Activated CD8-positive, alpha-beta memory T cell treated with anti-CD3 and anti-CD28 coated beads for 36 hours (primary cell): ENCODE data around the gene IGF2BP1. TPM values are rescaled to one million over a fixed set of nuclear protein-coding genes. Genes with fewer than 3 reads are reported as not detected.
"Not testable (repeated sequence)": the region's sequence is repeated elsewhere in the genome, so short reads cannot be mapped to it uniquely, and the experiment has no call there.

Experiments
- CTCF ChIA-PET: fragments of 350-600 bp; sonication (Branson Sonifier 250); formaldehyde crosslinking; loops from one replicate; lab custom pipeline; 2021; ENCODE audit warnings: antibody characterized with exemption; lab: Charles Lee
- POLR2A ChIA-PET: fragments of 350-600 bp; sonication (Branson Sonifier 250); formaldehyde crosslinking; loops from one replicate; lab custom pipeline; 2021; ENCODE audit warnings: antibody characterized with exemption; lab: Charles Lee
- total RNA-seq, 2 experiments: library from RNA; stranded (reverse); gene quantifications; one replicate each; pipeline ENCODE4 v1.2.3, GENCODE V29; 2021

The IGF2BP1 gene
- total RNA-seq, 2 experiments from 2014 or later = 0.40 to 0.59 TPM

DNA sequence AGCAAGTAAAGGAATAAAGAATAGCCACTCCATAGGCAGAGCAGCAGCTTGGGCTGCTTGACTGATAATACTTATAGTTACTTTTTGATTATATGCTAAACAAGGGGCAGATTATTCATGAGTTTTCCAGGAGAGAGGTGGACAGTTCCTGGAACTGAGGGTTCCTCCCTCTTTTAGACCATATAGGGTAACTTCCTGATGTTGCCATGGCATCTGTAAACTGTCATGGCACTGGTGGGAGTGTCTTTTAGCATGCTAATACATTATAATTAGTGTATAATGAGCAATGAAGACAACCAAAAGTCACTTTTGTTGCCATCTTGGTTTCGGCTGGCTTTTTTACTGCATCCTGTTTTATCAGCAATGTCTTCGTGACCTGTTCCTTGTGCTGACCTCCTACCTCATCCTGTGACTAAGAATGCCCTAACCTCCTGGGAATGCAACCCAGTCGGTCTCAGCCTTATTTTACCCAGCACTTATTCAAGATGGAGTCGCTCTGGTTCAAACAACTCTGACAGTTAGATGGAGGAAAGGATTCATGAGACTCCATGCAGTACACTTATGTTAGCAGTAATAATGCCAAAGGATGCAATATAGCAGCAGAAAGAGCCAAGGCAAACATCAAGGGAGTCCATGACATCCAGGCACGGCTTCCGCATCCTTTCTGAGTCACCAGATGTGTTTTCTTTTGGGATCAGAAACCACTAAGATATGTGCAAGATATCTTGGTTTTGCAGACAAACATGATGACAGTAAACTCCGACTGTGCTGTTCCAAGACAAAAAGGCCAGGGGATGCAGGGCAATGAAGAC lies 79.6 kb downstream of the IGF2BP1 start:
- ChIA-PET CTCF (no interaction called here), POLR2A (no interaction called here)

DNA sequence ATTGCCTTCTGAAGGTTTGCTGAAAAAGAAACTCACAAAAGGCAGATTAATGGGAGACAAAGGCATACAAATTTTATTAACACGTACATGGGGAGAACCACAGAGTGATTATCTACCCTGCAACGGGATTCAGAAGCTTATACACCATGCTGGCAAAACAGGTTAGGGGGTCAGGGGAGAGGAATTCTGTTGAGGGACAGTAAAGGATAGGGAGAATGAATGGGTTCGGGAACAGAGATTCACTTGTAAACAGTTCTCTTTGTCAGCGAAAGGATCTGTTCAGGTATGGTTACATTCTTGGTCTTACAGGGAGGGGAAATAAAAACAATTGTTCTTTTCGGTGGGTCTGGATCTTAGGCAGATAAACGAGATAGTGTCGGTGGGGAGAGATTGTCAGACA lies 81.1 kb downstream of the IGF2BP1 start:
- POLR2A ChIA-PET = no interaction called here
- CTCF ChIA-PET = no interaction called here

DNA sequence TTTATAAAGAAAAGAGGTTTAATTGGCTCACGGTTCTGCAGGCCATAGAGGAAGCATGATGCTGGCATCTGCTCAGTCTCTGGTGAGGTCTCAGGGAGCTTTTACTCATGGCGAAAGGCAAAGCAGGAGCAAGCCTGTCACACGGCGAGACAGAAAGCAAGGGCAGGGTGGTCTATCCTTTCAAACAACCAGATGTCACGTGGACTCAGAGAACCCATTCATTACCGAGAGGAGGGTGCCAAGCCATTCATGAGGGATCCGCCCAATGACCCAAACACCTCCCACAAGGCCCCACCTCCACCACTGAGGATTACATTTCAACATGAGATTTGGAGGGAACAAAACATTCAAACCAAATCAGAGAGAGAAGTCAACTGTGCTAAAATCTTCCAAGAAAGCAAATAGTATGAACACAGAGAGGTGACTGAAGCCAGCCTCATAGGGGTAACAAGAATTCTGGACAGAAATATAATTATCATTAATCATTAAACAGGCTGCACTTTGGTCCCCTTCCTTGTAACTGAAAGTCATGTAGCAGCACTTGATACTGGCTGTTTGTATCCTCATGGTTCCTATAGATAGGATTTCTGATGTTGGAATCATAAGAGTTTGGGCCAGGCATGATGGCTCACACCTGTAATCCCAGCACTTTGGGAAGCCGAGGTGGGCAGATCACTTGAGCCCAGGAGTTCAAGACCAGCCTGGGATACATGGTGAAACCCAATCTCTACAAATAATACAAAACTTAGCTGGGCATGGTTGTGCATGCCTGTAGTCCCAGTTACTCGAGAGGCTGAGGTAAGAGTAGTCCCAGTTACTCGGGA lies 82.9 kb downstream of the IGF2BP1 start:
- CTCF ChIA-PET = no interaction called here
- POLR2A ChIA-PET = no interaction called here

DNA sequence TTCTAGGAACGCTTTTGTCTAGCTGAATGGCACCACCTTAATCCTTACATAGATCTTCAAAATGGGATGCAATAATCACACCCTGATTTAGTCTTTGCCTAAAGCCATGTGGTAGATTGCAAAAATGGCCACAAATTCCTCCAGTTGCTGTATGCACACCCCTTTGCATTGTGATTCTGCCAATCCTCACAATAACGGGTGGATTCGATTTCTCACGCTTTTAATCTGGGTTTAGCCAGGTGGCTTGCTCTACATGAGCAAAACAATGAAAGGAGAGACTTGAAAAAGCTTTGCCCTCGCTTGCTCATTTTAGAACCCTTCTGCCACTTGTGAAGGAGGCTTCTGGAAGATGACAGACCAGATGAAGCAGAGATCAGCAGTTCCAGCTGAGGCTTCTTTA lies 85.0 kb downstream of the IGF2BP1 start:
- CTCF ChIA-PET = no interaction called here
- POLR2A ChIA-PET = no interaction called here

DNA sequence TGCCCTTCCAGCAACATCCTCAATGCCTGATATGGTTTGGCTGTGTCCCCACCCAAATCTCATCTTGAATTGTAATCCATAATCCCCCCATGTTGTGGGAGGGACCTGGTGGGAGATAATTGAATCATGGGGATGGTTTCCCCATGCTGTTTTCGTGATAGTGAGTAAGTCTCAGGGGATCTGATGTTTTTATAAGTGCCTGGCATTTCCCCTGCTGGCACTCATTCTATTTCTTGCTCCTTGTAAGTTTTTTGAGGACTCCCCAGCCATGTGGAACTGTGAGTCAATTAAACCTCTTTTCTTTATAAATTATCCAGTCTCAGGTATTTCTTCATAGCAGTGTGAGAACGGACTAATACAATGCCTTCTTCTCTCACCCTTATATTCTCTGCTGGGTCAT lies 87.9 kb downstream of the IGF2BP1 start:
- POLR2A ChIA-PET, CTCF ChIA-PET: not testable (repeated sequence)

DNA sequence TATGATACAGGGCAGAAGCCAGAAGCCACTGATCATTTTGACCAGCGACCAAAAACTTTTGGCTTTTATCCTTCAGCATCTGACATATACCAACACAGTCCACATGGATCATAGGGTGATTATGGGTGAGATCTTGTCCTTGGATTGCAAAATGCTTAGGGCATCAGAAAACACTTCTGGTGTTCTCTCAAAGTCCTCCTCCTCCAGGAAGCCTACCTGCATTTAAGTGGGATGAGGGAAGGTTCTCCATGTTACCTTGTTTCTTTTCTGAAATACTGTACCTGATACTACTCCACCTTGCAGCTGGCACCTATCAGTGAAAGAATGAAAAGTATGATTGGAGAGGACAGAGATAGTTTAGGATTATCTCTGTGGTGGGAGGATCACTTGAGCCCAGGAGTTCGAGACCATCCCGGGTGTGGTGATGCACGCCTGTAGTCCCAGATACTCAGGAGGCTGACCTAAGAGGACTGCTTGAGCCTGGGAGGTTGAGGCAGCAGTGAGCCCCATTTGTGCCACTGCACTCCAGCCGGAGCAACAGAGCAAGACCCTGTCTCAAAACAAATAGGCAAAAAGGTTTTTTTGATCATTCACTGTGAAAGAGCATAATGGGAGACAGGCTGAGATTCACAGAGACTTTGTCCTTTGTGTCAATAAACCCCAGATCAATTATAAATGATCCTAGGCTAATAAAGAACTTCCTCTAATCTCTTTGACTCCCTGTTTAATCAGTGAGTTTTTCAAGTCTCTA lies 88.6 kb downstream of the IGF2BP1 start:
- CTCF ChIA-PET = no interaction called here
- POLR2A ChIA-PET = no interaction called here

DNA sequence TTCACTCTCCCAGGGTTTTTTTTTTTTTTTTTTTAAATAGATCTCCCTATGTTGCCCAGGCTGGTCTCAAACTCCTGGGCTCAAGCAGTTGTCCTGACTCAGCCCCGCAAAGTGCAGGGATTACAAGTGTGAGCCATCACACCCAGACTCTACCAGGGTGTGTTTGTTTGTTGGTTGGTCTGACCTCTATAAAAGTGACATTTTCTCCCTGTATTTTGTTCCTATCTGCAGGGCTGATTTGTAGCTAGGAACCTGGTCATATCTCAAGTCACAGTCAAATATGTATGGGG lies 89.1 kb downstream of the IGF2BP1 start:
- CTCF ChIA-PET = no interaction called here
- POLR2A ChIA-PET = no interaction called here

DNA sequence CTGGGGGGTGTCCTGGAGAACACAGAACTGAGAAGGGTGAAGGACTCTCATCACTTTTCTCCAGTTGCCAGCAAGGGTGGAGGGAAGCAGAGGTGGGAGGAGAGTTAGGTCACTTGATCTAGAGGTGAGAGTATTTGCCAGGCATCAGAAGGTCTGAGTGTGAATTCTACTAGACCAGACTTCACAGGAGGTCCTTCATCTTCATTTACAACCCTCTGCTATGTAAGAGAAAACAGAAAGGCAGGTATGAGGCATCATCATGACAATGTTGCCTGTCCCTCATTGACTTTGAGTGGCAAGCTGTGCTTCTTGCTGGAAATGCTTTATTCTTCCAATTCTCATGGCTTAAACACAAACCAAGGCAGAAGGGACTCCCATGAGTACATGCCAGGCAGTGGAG lies 89.5 kb downstream of the IGF2BP1 start:
- CTCF ChIA-PET = interaction anchor here (0.7 kb wide), 1 partner anchor 487 kb away, joined by 3 read pairs; no protein-coding TSS in a partner anchor

DNA sequence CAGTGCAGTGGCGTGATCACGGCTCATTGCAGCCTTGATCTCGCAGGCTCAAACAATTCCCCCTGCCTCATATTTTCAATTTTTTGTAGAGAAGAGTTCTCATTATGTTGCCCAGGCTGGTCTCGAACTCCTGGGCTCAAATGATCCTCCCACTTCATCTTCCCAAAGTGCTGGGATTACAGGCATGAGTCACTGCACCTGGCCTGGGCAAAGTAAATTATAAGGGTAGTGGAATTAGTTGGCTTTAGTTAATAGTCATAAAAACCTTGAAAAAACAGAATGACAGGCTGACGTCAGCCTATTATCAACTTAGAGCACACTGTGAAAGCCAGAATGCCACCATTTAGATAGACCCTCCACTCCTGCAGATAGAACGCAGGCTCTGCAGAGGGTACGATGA lies 91.9 kb downstream of the IGF2BP1 start:
- POLR2A ChIA-PET = no interaction called here
- CTCF ChIA-PET = no interaction called here

More for the DNA sequence above, 89.5 kb downstream of the IGF2BP1 start:
- POLR2A ChIA-PET = no interaction called here

DNA sequence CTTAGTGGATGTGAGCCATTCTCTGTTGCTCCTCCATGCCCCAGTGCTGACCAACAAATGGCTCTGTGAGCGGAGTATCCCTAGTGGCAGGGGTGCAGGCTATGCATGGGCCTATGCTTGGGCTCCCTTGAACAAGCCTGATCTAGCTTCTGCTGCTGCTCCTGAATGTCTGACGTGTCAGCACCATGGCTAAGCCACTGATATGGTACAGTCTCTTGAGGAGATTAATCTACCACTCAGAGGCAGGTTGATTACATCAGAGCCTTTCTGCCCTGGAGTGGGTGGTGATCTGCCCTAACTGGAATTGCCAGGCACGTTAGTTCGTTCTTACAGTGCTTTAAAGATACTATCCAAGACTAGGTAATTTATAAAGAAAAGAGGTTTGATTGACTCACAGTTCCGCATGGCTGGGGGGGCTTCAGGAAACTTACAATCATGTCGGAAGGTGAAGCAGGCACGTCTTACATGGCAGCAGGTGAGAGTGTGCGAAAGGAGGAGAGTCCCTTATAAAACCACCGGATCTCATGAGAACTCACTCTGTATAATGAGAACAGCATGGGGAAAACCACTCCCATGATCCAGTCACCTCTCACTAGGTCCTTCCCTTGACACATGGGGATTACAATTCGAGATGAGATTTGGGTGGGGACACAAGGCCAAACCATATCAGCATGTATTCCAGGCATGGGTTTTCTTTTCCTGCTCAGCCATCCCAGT lies 93.9 kb downstream of the IGF2BP1 start:
- ChIA-PET POLR2A (no interaction called here), CTCF (no interaction called here)

DNA sequence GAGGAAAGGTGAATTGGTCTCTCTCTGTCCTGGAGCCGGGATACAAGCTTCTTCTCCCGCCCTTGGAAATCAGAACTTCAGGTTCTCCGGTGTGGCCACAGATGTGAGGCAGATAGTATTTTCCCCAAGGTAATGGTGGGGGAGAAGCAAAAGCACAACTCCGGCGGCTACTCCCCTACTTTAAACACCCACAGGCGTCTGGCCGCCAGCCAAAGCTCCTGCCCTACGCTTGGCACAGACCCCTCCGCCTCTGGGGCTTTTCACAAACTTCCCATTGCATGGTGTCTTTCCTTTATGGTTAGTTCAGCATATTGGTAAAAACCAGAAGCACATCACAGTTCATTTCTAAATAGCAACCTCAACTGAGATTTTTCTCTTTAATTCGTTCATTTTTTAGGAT lies 95.9 kb downstream of the IGF2BP1 start:
- ChIA-PET POLR2A (no interaction called here), CTCF (no interaction called here)

DNA sequence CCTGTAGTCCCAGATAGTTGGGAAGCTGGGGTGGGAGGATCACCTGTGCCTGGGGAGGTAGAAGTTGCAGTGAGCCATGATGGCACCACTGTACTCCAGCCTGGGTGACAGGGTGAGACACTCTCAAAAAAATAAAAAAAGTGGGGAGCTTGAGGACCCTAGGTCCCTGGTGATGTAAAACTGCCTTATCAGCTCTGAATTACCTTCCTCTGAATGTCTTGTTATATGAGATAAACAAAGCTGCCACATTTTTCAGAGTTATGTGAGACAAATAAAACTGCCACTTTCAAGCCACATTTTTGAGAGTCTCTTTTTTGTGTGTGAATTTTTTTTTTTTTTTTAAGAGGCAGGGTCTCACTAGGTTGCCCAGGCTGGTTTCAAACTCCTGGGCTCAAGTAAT lies 103.4 kb downstream of the IGF2BP1 start:
- ChIA-PET CTCF (no interaction called here), POLR2A (no interaction called here)

DNA sequence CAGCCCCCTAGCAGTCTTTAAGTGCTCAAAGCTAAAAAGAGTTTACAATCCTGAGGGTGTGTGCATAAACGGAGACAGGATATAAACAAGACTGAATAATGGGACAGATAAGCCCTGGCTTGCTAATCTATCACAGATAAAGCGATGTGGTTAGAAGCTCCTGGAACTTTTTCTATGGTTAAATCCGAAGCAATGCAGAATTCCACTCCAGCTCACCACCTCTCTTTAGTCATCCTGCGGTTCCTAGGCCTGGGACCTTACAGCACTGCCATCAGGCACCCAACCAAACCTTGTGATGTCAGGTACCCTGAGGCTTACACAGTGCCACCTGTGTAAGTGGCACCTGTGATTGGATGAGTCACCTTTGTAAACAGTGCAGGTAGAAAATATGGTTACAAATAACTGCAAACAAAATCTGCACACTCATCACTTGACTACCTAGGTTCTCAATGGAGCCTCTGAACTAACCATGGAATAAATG lies 103.9 kb downstream of the IGF2BP1 start:
- POLR2A ChIA-PET = no interaction called here
- CTCF ChIA-PET = no interaction called here

DNA sequence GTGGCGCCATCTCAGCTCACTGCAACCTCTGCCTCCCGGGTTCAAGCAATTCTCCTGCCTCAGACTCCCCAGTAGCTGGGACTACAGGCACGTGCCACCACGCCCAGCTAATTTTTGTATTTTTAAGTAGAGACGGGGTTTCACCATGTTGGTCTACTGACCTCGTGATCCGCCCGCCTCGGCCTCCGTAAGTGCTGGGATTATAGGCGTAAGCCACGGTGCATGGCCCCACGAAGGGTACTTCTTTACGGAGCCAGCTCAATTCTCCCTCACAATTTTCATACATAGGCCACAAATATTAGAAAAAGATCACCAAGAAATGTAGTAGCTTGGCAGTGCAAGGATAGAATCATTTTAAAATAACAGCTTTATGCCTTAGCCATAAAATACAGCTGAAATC lies 106.2 kb downstream of the IGF2BP1 start:
- CTCF ChIA-PET = interaction anchor here (0.8 kb wide), 1 partner anchor 948 kb away, joined by 3 read pairs; no protein-coding TSS in a partner anchor
- POLR2A ChIA-PET = not testable (repeated sequence)

DNA sequence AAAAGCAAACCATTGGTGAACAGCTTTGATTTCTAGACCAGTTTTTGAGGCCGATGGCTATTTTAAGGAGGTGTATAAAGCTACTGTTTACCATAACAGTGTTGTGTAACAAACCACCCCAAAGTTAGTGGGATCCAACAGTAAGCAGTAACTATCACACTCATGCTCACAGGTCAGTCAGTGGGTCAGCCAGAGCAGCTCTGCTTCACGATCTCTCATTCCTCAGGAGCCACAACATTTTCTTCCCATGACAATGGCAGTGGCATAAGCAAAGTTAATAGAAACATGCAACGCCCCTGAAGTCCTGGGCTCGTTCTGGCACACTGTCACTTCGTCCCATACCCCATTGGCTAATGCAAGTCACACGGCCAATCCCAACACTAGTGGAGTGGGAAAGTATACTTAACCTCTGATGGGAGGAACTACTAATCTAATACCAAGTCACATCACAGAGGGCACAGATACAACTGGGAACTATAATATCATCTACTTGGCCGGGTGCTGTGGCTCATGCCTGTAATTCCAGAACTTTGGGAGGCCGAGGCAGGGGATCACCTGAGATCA lies 107.4 kb downstream of the IGF2BP1 start:
- CTCF ChIA-PET = interaction anchor here (0.6 kb wide), 1 partner anchor 430 kb away, joined by 3 read pairs; no protein-coding TSS in a partner anchor

More for the DNA sequence above, 107.4 kb downstream of the IGF2BP1 start:
- POLR2A ChIA-PET = no interaction called here
